Common myeloid progenitor, CD34-positive (primary cell): Measurements from ENCODE around the gene HBQ1.
"Not testable (repeated sequence)": the region's sequence is repeated elsewhere in the genome, so short reads cannot be mapped to it uniquely, and the experiment has no call there.

ENCODE experiments used
- CTCF ChIA-PET: fragments of 350-600 bp; sonication (Branson Sonifier 250); formaldehyde crosslinking; loops from one replicate; lab custom pipeline; 2021; ENCODE audit warnings: antibody characterized with exemption; lab: Charles Lee
- POLR2A ChIA-PET: fragments of 350-600 bp; sonication (Branson Sonifier 250); formaldehyde crosslinking; loops from one replicate; lab custom pipeline; 2021; ENCODE audit warnings: antibody characterized with exemption; lab: Charles Lee
- DNase-seq, 3 donors: peaks; one replicate each; pipeline versions ENCODE4 v3.0.0 to v3.0.0-alpha.2; 2013
- H3K27ac ChIP-seq, 2 experiments: 1 replicate in 1 of 2; 2 replicates in 1 of 2; pipeline ENCODE4 v1.7.0; 2013; ENCODE audit warnings: inconsistent platforms in 2 of 2, low read length in 2 of 2, mild to moderate bottlenecking in 2 of 2, low read depth in 1 of 2, moderate library complexity in 1 of 2; ENCODE audit not compliant: severe bottlenecking in 2 of 2, insufficient read depth in 1 of 2, poor library complexity in 1 of 2
- H3K27me3 ChIP-seq, 5 experiments: replicated peaks in 2 of 5; 1 replicate in 3 of 5; 2 replicates in 2 of 5; pipeline versions ENCODE4 v1.6.1 to v1.7.0; 2013; ENCODE audit warnings: low read length in 4 of 5, mild to moderate bottlenecking in 2 of 5, moderate library complexity in 2 of 5, inconsistent platforms in 1 of 5; ENCODE audit not compliant: insufficient read depth in 5 of 5, control insufficient read depth in 4 of 5
- H3K36me3 ChIP-seq, 4 experiments: 1 replicate in 2 of 4; 2 replicates in 2 of 4; pipeline versions ENCODE4 v1.6.1 to v1.7.0; 2013; ENCODE audit warnings: low read length in 3 of 4, control low read depth in 1 of 4, mild to moderate bottlenecking in 1 of 4; ENCODE audit not compliant: control insufficient read depth in 4 of 4, insufficient read depth in 4 of 4
- H3K4me1 ChIP-seq, 4 experiments: 1 replicate in 3 of 4; 2 replicates in 1 of 4; pipeline versions ENCODE4 v1.6.1 to v1.7.1; 2013; ENCODE audit warnings: low read length in 3 of 4, mild to moderate bottlenecking in 3 of 4, control low read depth in 1 of 4, inconsistent platforms in 1 of 4, moderate library complexity in 1 of 4; ENCODE audit not compliant: control insufficient read depth in 4 of 4, insufficient read depth in 4 of 4; ENCODE audit errors: control extremely low read depth in 1 of 4
- H3K4me3 ChIP-seq, 7 experiments: 1 replicate in 4 of 7; 2 replicates in 3 of 7; pipeline versions ENCODE4 v1.5.1 to v1.7.0; 2013; ENCODE audit warnings: mild to moderate bottlenecking in 7 of 7, low read length in 6 of 7, moderate library complexity in 6 of 7, inconsistent platforms in 2 of 7, low read depth in 2 of 7, control low read depth in 1 of 7; ENCODE audit not compliant: insufficient read depth in 4 of 7, control insufficient read depth in 1 of 7; ENCODE audit errors: extremely low read depth in 1 of 7
- H3K9me3 ChIP-seq, 5 experiments: 1 replicate in 4 of 5; 2 replicates in 1 of 5; pipeline versions ENCODE4 v1.6.1 to v1.7.1; 2013; ENCODE audit warnings: low read length in 4 of 5, mild to moderate bottlenecking in 2 of 5, inconsistent platforms in 1 of 5, low read depth in 1 of 5, moderate library complexity in 1 of 5; ENCODE audit not compliant: control insufficient read depth in 4 of 5, insufficient read depth in 2 of 5; ENCODE audit errors: control extremely low read depth in 1 of 5
- WGBS: methylation state at CpG from one replicate; pipeline ENCODE4 v1.1.5; 2013; ENCODE audit not compliant: insufficient coverage; 5-methylcytosine and 5-hydroxymethylcytosine counted together

Gene HBQ1

DNA sequence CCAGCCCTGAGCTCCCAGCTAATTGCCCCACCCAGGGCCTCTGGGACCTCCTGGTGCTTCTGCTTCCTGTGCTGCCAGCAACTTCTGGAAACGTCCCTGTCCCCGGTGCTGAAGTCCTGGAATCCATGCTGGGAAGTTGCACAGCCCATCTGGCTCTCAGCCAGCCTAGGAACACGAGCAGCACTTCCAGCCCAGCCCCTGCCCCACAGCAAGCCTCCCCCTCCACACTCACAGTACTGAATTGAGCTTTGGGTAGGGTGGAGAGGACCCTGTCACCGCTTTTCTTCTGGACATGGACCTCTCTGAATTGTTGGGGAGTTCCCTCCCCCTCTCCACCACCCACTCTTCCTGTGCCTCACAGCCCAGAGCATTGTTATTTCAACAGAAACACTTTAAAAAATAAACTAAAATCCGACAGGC lies 10.2 kb upstream of the HBQ1 start:
- POLR2A ChIA-PET, H3K27ac ChIP-seq, H3K4me3 ChIP-seq, H3K9me3 ChIP-seq, DNase-seq, CTCF ChIA-PET, H3K36me3 ChIP-seq: not testable (repeated sequence)
- Histone ChIP-seq H3K4me1 (peaks cover 0 to 37% (median 24%) of the 10 kb centered on the region in 4 experiments), H3K27me3 (peaks cover 0 to 87% (median 35%) of the 10 kb centered on the region in 5 experiments)
- WGBS: 0% methylated on average over 2 of the region's 5 CpGs

DNA sequence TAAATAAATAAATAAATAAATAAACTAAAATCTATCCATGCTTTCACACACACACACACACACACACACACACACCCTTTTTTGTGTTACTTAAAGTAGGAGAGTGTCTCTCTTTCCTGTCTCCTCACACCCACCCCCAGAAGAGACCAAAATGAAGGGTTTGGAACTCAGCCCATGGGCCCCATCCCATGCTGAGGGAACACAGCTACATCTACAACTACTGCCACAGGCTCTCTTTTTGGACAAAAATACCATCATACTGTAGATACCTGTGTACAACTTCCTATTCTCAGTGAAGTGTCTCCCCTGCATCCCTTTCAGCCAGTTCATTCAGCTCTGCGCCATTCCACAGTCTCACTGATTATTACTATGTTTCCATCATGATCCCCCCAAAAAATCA lies 9.5 kb upstream of the HBQ1 start:
- peaks cover 0 to 35% (median 22%) of the 10 kb centered on the region in 4 experiments for H3K4me1 ChIP-seq
- peaks cover 0 to 87% (median 34%) of the 10 kb centered on the region in 5 experiments for H3K27me3 ChIP-seq
- H3K27ac ChIP-seq: no peak overlapping the region
- CTCF ChIA-PET: interaction anchor here (0.6 to 1.3 kb wide), 2 partner anchors 13 to 368 kb away, joined by 3 read pairs; no protein-coding TSS in a partner anchor
- peaks cover 0 to 2% (median 0%) of the 10 kb centered on the region in 5 experiments for H3K9me3 ChIP-seq
- WGBS: no CpG with 5 or more reads among the region's 1 CpG
- no peak overlapping the region for H3K4me3 ChIP-seq
- no peak for DNase-seq
- H3K36me3 ChIP-seq: no peaks in the 10 kb centered on the region
- POLR2A ChIA-PET: no interaction called here

DNA sequence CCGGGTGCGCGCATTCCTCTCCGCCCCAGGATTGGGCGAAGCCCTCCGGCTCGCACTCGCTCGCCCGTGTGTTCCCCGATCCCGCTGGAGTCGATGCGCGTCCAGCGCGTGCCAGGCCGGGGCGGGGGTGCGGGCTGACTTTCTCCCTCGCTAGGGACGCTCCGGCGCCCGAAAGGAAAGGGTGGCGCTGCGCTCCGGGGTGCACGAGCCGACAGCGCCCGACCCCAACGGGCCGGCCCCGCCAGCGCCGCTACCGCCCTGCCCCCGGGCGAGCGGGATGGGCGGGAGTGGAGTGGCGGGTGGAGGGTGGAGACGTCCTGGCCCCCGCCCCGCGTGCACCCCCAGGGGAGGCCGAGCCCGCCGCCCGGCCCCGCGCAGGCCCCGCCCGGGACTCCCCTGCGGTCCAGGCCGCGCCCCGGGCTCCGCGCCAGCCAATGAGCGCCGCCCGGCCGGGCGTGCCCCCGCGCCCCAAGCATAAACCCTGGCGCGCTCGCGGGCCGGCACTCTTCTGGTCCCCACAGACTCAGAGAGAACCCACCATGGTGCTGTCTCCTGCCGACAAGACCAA lies 7.8 kb upstream of the HBQ1 start, which contains the start of gene HBA2:
TSS of gene HBA2 (plus strand) at position 503 of the 568 bp plus-strand sequence. CDS start at position 540, 37 bp downstream.
- DNase-seq, H3K4me3 ChIP-seq, CTCF ChIA-PET, H3K9me3 ChIP-seq, H3K27ac ChIP-seq, H3K36me3 ChIP-seq, POLR2A ChIA-PET: not testable (repeated sequence)
- H3K27me3 ChIP-seq: peaks cover 0 to 76% (median 26%) of the 10 kb centered on the region in 5 experiments
- H3K4me1 ChIP-seq: peaks cover 0 to 23% (median 15%) of the 10 kb centered on the region in 4 experiments
- WGBS: no CpG with 5 or more reads among the region's 74 CpGs

DNA sequence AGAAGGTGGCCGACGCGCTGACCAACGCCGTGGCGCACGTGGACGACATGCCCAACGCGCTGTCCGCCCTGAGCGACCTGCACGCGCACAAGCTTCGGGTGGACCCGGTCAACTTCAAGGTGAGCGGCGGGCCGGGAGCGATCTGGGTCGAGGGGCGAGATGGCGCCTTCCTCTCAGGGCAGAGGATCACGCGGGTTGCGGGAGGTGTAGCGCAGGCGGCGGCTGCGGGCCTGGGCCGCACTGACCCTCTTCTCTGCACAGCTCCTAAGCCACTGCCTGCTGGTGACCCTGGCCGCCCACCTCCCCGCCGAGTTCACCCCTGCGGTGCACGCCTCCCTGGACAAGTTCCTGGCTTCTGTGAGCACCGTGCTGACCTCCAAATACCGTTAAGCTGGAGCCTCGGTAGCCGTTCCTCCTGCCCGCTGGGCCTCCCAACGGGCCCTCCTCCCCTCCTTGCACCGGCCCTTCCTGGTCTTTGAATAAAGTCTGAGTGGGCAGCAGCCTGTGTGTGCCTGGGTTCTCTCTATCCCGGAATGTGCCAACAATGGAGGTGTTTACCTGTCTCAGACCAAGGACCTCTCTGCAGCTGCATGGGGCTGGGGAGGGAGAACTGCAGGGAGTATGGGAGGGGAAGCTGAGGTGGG lies 6.9 kb upstream of the HBQ1 start:
- WGBS: 7% methylated on average over 13 of the region's 44 CpGs
- H3K4me3 ChIP-seq, H3K36me3 ChIP-seq, H3K9me3 ChIP-seq, H3K27ac ChIP-seq, POLR2A ChIA-PET, DNase-seq, CTCF ChIA-PET: not testable (repeated sequence)
- Histone ChIP-seq H3K4me1 (peaks cover 0 to 23% (median 14%) of the 10 kb centered on the region in 4 experiments), H3K27me3 (peaks cover 0 to 76% (median 29%) of the 10 kb centered on the region in 5 experiments)

DNA sequence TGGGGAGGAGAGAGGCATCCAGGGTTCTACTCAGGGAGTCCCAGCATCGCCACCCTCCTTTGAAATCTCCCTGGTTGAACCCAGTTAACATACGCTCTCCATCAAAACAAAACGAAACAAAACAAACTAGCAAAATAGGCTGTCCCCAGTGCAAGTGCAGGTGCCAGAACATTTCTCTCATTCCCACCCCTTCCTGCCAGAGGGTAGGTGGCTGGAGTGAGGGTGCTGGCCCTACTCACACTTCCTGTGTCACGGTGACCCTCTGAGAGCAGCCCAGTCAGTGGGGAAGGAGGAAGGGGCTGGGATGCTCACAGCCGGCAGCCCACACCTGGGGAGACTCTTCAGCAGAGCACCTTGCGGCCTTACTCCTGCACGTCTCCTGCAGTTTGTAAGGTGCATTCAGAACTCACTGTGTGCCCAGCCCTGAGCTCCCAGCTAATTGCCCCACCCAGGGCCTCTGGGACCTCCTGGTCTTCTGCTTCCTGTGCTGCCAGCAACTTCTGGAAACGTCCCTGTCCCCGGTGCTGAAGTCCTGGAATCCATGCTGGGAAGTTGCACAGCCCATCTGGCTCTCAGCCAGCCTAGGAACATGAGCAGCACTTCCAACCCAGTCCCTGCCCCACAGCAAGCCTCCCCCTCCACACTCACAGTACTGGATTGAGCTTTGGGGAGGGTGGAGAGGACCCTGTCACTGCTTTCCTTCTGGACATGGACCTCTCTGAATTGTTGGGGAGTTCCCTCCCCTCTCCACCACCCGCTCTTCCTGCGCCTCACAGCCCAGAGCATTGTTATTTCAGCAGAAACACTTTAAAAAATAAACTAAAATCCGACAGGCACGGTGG lies 6.1 kb upstream of the HBQ1 start:
- DNase-seq, POLR2A ChIA-PET, H3K36me3 ChIP-seq, H3K27ac ChIP-seq, H3K9me3 ChIP-seq: not testable (repeated sequence)
- Histone ChIP-seq H3K27me3 (peaks cover 0 to 76% (median 21%) of the 10 kb centered on the region in 5 experiments), H3K4me3 (peak overlapping the region in 2 of 7 experiments; percentile 46 to 57), H3K4me1 (peaks cover 0 to 23% (median 14%) of the 10 kb centered on the region in 4 experiments)
- 27% methylated on average over 4 of the region's 13 CpGs for WGBS
- CTCF ChIA-PET: interaction anchor here (1.0 to 1.7 kb wide), 3 partner anchors 15 to 57 kb away, joined by 3 to 4 read pairs (median 3); no protein-coding TSS in a partner anchor

DNA sequence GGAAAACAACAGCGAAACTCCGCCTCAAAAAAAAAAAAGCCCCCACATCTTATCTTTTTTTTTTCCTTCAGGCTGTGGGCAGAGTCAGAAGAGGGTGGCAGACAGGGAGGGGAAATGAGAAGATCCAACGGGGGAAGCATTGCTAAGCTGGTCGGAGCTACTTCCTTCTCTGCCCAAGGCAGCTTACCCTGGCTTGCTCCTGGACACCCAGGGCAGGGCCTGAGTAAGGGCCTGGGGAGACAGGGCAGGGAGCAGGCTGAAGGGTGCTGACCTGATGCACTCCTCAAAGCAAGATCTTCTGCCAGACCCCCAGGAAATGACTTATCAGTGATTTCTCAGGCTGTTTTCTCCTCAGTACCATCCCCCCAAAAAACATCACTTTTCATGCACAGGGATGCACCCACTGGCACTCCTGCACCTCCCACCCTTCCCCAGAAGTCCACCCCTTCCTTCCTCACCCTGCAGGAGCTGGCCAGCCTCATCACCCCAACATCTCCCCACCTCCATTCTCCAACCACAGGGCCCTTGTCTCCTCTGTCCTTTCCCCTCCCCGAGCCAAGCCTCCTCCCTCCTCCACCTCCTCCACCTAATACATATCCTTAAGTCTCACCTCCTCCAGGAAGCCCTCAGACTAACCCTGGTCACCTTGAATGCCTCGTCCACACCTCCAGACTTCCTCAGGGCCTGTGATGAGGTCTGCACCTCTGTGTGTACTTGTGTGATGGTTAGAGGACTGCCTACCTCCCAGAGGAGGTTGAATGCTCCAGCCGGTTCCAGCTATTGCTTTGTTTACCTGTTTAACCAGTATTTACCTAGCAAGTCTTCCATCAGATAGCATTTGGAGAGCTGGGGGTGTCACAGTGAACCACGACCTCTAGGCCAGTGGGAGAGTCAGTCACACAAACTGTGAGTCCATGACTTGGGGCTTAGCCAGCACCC lies 5.0 kb upstream of the HBQ1 start:
- Histone ChIP-seq H3K27ac (no peak overlapping the region), H3K4me1 (peaks cover 0 to 29% (median 16%) of the 10 kb centered on the region in 4 experiments), H3K9me3 (peaks cover 0 to 2% (median 0%) of the 10 kb centered on the region in 5 experiments), H3K4me3 (no peak overlapping the region), H3K36me3 (no peaks in the 10 kb centered on the region), H3K27me3 (peaks cover 0 to 75% (median 24%) of the 10 kb centered on the region in 5 experiments)
- ChIA-PET CTCF (interaction anchor here (1.0 to 1.7 kb wide), 3 partner anchors 16 to 58 kb away, joined by 3 to 4 read pairs (median 3); no protein-coding TSS in a partner anchor), POLR2A (no interaction called here)
- 4% methylated on average over 3 of the region's 8 CpGs for WGBS
- DNase-seq: peak in 2 of 3 donors; percentile 46 to 49
